Measurements from ENCODE around the gene HIVEP2. TPM values are rescaled to one million over a fixed set of nuclear protein-coding genes. Genes with fewer than 3 reads are reported as not detected.

HIVEP2 gene
- total and polyA plus RNA-seq, 9 donors, result 8.4 to 58.9 (median 32.1) TPM

- H3K27ac ChIP-seq, result no peak overlapping the region
- TF ChIP-seq CTCF (IDR thresholded peaks at IDR 0.05) (no peak), EP300 (IDR thresholded peaks at IDR 0.05) (no peak), POLR2A (IDR thresholded peaks at IDR 0.05) (no peak)
- no peak overlapping the region for H3K4me3 ChIP-seq
- no peaks in the 10 kb centered on the region for H3K27me3 ChIP-seq
- intact Hi-C loops (cut with DNase I), result no loop called here
- no peaks in the 10 kb centered on the region for H3K9me3 ChIP-seq
- H3K4me1 ChIP-seq (ENCODE audit: insufficient read depth), result no peaks in the 10 kb centered on the region
- DNase-seq, result no peak
- no peaks in the 10 kb centered on the region for H3K36me3 ChIP-seq
- WGBS, 3 donors, result 91 to 94% (median 93%) methylated on average over 3 of the region's 3 CpGs
Measured at GRCh38 chr6:142835787-142836535, 109.0 kb downstream of the HIVEP2 start.

- Histone ChIP-seq H3K27me3 (no peaks in the 10 kb centered on the region), H3K4me1 (ENCODE audit: insufficient read depth) (no peaks in the 10 kb centered on the region), H3K4me3 (no peak overlapping the region), H3K9me3 (no peaks in the 10 kb centered on the region), H3K27ac (no peak overlapping the region), H3K36me3 (no peaks in the 10 kb centered on the region)
- intact Hi-C loops (cut with DNase I), result no loop called here
- TF ChIP-seq EP300 (IDR thresholded peaks at IDR 0.05), result no peak
- TF ChIP-seq CTCF (IDR thresholded peaks at IDR 0.05), result no peak
- no peak for TF ChIP-seq POLR2A (IDR thresholded peaks at IDR 0.05)
- DNase-seq, result no peak
- WGBS, 3 donors, result 94 to 96% (median 94%) methylated on average over 3 of the region's 3 CpGs
Measured at GRCh38 chr6:142834853-142835252, 110.1 kb downstream of the HIVEP2 start.

- Histone ChIP-seq H3K27me3 (no peaks in the 10 kb centered on the region), H3K4me1 (ENCODE audit: insufficient read depth) (no peaks in the 10 kb centered on the region), H3K27ac (no peak overlapping the region), H3K9me3 (no peaks in the 10 kb centered on the region), H3K36me3 (no peaks in the 10 kb centered on the region), H3K4me3 (no peak overlapping the region)
- intact Hi-C loops (cut with DNase I), result no loop called here
- 73 to 79% (median 78%) methylated on average over 2 of the region's 2 CpGs for WGBS, 3 donors
- no peak for DNase-seq
- TF ChIP-seq CTCF (IDR thresholded peaks at IDR 0.05) (no peak), EP300 (IDR thresholded peaks at IDR 0.05) (no peak), POLR2A (IDR thresholded peaks at IDR 0.05) (no peak)
Measured at GRCh38 chr6:142833798-142834197, 111.2 kb downstream of the HIVEP2 start.

- no peaks in the 10 kb centered on the region for H3K4me1 ChIP-seq (ENCODE audit: insufficient read depth)
- no peak for DNase-seq
- no peaks in the 10 kb centered on the region for H3K9me3 ChIP-seq
- TF ChIP-seq POLR2A (IDR thresholded peaks at IDR 0.05), result no peak
- TF ChIP-seq EP300 (IDR thresholded peaks at IDR 0.05), result no peak
- TF ChIP-seq CTCF (IDR thresholded peaks at IDR 0.05), result no peak
- H3K36me3 ChIP-seq, result no peaks in the 10 kb centered on the region
- H3K27ac ChIP-seq, result no peak overlapping the region
- H3K27me3 ChIP-seq, result no peaks in the 10 kb centered on the region
- intact Hi-C loops (cut with DNase I), result no loop called here
- WGBS, 3 donors, result 36 to 46% (median 42%) methylated on average over 1 of the region's 1 CpG
- no peak overlapping the region for H3K4me3 ChIP-seq
Measured at GRCh38 chr6:142833054-142833453, 111.9 kb downstream of the HIVEP2 start.
